HG03097 (cell line): Measurements from ENCODE around the gene STT3B.
A peak's percentile ranks its signal among the peaks of the same experiment; 100 is the strongest.

Experiments
- ATAC-seq: cut with Tn5 transposase; IDR thresholded peaks from one replicate; pipeline ENCODE4 v1.9.1; 2021; ENCODE audit not compliant: unreplicated experiment, low FRiP score

STT3B gene

GRCh38 chr3:31515486-31516284 lies 17.0 kb upstream of the STT3B start:
- ATAC-seq = no peak

GRCh38 chr3:31516757-31517156 lies 16.0 kb upstream of the STT3B start:
- ATAC-seq = no peak

- ATAC-seq = no peak
These were observed 11.3 kb upstream of the STT3B start for GRCh38 chr3:31521468-31521867.

- peak; percentile 78 for ATAC-seq
These were observed 10.6 kb upstream of the STT3B start for GRCh38 chr3:31522152-31522551.

- no peak for ATAC-seq
These were observed 9.2 kb upstream of the STT3B start for GRCh38 chr3:31523543-31523942.

GRCh38 chr3:31525532-31525931 lies 7.2 kb upstream of the STT3B start:
- no peak for ATAC-seq

- ATAC-seq = no peak
These were observed 3.3 kb upstream of the STT3B start for GRCh38 chr3:31529421-31529820.

- ATAC-seq = no peak
These were observed 2.4 kb upstream of the STT3B start for GRCh38 chr3:31530039-31530959.

GRCh38 chr3:31530960-31531335 lies 1.8 kb upstream of the STT3B start:
- no peak for ATAC-seq

GRCh38 chr3:31531452-31531991 lies 1.2 kb upstream of the STT3B start:
- ATAC-seq = no peak

GRCh38 chr3:31531992-31532586 lies 636 bp upstream of the STT3B start:
- peak; percentile 84 for ATAC-seq

- ATAC-seq = peak; percentile 5
These were observed 692 bp downstream of the STT3B start for GRCh38 chr3:31533169-31534064.

- ATAC-seq = no peak
These were observed 1.3 kb downstream of the STT3B start for GRCh38 chr3:31534065-31534425.

- no peak for ATAC-seq
These were observed 3.8 kb downstream of the STT3B start for GRCh38 chr3:31536497-31536896.

- ATAC-seq = no peak
These were observed 6.1 kb downstream of the STT3B start for GRCh38 chr3:31538801-31539200.

- no peak for ATAC-seq
These were observed 6.5 kb downstream of the STT3B start for GRCh38 chr3:31539275-31539674.

- no peak for ATAC-seq
These were observed 8.4 kb downstream of the STT3B start for GRCh38 chr3:31541089-31541488.

- ATAC-seq = no peak
These were observed 9.5 kb downstream of the STT3B start for GRCh38 chr3:31542246-31542645.

GRCh38 chr3:31543375-31543774 lies 10.7 kb downstream of the STT3B start:
- ATAC-seq = no peak

GRCh38 chr3:31544634-31545033 lies 11.9 kb downstream of the STT3B start:
- ATAC-seq = no peak
